Uterus (tissue), 4 donors: ENCODE data around the gene PCDHB13. TPM values are rescaled to one million over a fixed set of nuclear protein-coding genes. Genes with fewer than 3 reads are reported as not detected.
A peak's percentile ranks its signal among the peaks of the same experiment; 100 is the strongest.
"Not testable (repeated sequence)": the region's sequence is repeated elsewhere in the genome, so short reads cannot be mapped to it uniquely, and the experiment has no call there.

Experiments
- DNase-seq, 2 donors: peaks; one replicate each; pipeline ENCODE4 v3.0.0-alpha.2; 2019 to 2020
- H3K27ac ChIP-seq, 2 donors: fragments of 200-600 bp; sonication (generic); 1 replicate in 1 of 2; 2 replicates in 1 of 2; pipeline ENCODE4 v1.5.1; 2016 to 2018
- H3K27me3 ChIP-seq, 2 donors: fragments of 200-600 bp; sonication (generic); one replicate each; pipeline ENCODE4 v1.5.1; 2018 to 2019; ENCODE audit warnings: control low read depth in 1 of 2
- H3K36me3 ChIP-seq, 2 donors: fragments of 200-600 bp; sonication (generic); one replicate each; pipeline ENCODE4 v1.5.1; 2019; ENCODE audit warnings: control low read depth in 1 of 2
- H3K4me1 ChIP-seq, 2 donors: fragments of 200-600 bp; sonication (generic); one replicate each; pipeline ENCODE4 v1.5.1; 2018 to 2019; ENCODE audit warnings: control low read depth in 1 of 2
- H3K4me3 ChIP-seq, 2 donors: fragments of 200-600 bp; sonication (generic); 1 replicate in 1 of 2; 2 replicates in 1 of 2; pipeline ENCODE4 v1.5.1; 2018 to 2019; ENCODE audit warnings: mild to moderate bottlenecking in 1 of 2
- H3K9me3 ChIP-seq, 2 donors: fragments of 200-600 bp; sonication (generic); one replicate each; pipeline ENCODE4 v1.5.1; 2019; ENCODE audit warnings: control low read depth in 1 of 2
- CTCF ChIP-seq, 4 experiments: fragments of 200-600 bp in 2 of 4; fragments of 450-650 bp in 2 of 4; sonication (generic) in 2 of 4; IDR thresholded peaks; one replicate each; pipeline ENCODE4 v1.5.1; 2016 to 2019; ENCODE audit warnings: antibody characterized with exemption in 4 of 4, mild to moderate bottlenecking in 2 of 4, moderate library complexity in 1 of 4
- POLR2A ChIP-seq, 2 donors: fragments of 450-650 bp; IDR thresholded peaks; one replicate each; pipeline ENCODE4 v1.6.1; 2016; ENCODE audit warnings: antibody characterized with exemption in 2 of 2, mild to moderate bottlenecking in 1 of 2, moderate library complexity in 1 of 2
- intact Hi-C: fragments of 100-400 bp; cut with DNase I; formaldehyde crosslinking; loops from one replicate; pipeline ENCODE4 v1.15.1; 2023; ENCODE audit warnings: low total_unique reads
- total RNA-seq, 4 donors: library from RNA; depleted of rRNA in 3 of 4; stranded (reverse); fragments of >200 nt in 3 of 4; gene quantifications; one replicate each; pipeline versions ENCODE4 v1.1.0 to v1.2.4, GENCODE V29; 2014 to 2023
- donor health status: DM: yes; HTN: yes; CAD: no.

PCDHB13 gene
- total RNA-seq, 4 donors from 2014 or later = 6.2 to 26.1 (median 8.5) TPM

GRCh38 chr5:141234109-141234667 is 20.5 kb downstream of the PCDHB13 start:
- peak in 2 of 4 experiments; percentile 8 for TF ChIP-seq CTCF (IDR thresholded peaks at IDR 0.05)
- TF ChIP-seq POLR2A (IDR thresholded peaks at IDR 0.05) = no peak
- no peak overlapping the region for H3K27ac ChIP-seq

GRCh38 chr5:141235922-141236321 is 22.2 kb downstream of the PCDHB13 start:
- intact Hi-C loops, H3K4me3 ChIP-seq, DNase-seq, H3K27ac ChIP-seq, H3K4me1 ChIP-seq, H3K36me3 ChIP-seq, H3K27me3 ChIP-seq: not testable (repeated sequence)
- H3K9me3 ChIP-seq = peaks cover 3 to 88% of the 10 kb centered on the region in 2 donors

More at GRCh38 chr5:141234109-141234667, 20.5 kb downstream of the PCDHB13 start:
- no peaks in the 10 kb centered on the region for H3K4me1 ChIP-seq
- intact Hi-C loops = no loop called here
- no peaks in the 10 kb centered on the region for H3K36me3 ChIP-seq
- H3K9me3 ChIP-seq = peaks cover 3 to 74% of the 10 kb centered on the region in 2 donors
- no peak for DNase-seq
- no peaks in the 10 kb centered on the region for H3K27me3 ChIP-seq
- peak overlapping the region; percentile 9 to 19 for H3K4me3 ChIP-seq

- H3K36me3 ChIP-seq = no peaks in the 10 kb centered on the region
- TF ChIP-seq POLR2A (IDR thresholded peaks at IDR 0.05) (no peak), CTCF (IDR thresholded peaks at IDR 0.05) (no peak)
- intact Hi-C loops = no loop called here
- H3K4me3 ChIP-seq = no peak overlapping the region
- H3K27ac ChIP-seq = no peak overlapping the region
- DNase-seq = no peak
- H3K27me3 ChIP-seq = no peaks in the 10 kb centered on the region
- H3K4me1 ChIP-seq = no peaks in the 10 kb centered on the region
- peaks cover 0 to 91% of the 10 kb centered on the region in 2 donors for H3K9me3 ChIP-seq
Measured at GRCh38 chr5:141236516-141237313, 23.0 kb downstream of the PCDHB13 start.

GRCh38 chr5:141241496-141241895 is 27.8 kb downstream of the PCDHB13 start:
- H3K9me3 ChIP-seq = peaks cover 0 to 86% of the 10 kb centered on the region in 2 donors
- H3K36me3 ChIP-seq = no peaks in the 10 kb centered on the region
- no peak overlapping the region for H3K27ac ChIP-seq
- TF ChIP-seq CTCF (IDR thresholded peaks at IDR 0.05) (no peak), POLR2A (IDR thresholded peaks at IDR 0.05) (no peak)
- intact Hi-C loops = no loop called here
- H3K4me3 ChIP-seq = no peak overlapping the region
- H3K27me3 ChIP-seq = no peaks in the 10 kb centered on the region
- no peaks in the 10 kb centered on the region for H3K4me1 ChIP-seq
- no peak for DNase-seq

GRCh38 chr5:141245250-141245717 is 31.6 kb downstream of the PCDHB13 start, which contains the start of gene PCDHB15:
PCDHB15 (plus strand) TSS chr5:141245395; CDS start chr5:141245579, 184 bp downstream.
- H3K36me3 ChIP-seq = no peaks in the 10 kb centered on the region
- TF ChIP-seq CTCF (IDR thresholded peaks at IDR 0.05) = peak in 3 of 4 experiments; percentile 11 to 31 (median 12)
- TF ChIP-seq POLR2A (IDR thresholded peaks at IDR 0.05) = no peak
- no peak within 1 kb of the TSS for H3K27ac ChIP-seq
- H3K9me3 ChIP-seq = peaks cover 0 to 91% of the 10 kb centered on the region in 2 donors
- peak; percentile 19 to 36 for DNase-seq
- H3K4me1 ChIP-seq = no peaks in the 10 kb centered on the region
- H3K4me3 ChIP-seq = peak within 1 kb of the TSS in 1 of 2 donors; percentile 16
- intact Hi-C loops = no loop called here
- no peaks in the 10 kb centered on the region for H3K27me3 ChIP-seq

GRCh38 chr5:141246971-141247370 is 33.3 kb downstream of the PCDHB13 start:
- H3K4me3 ChIP-seq, H3K27ac ChIP-seq, H3K27me3 ChIP-seq, H3K36me3 ChIP-seq, H3K4me1 ChIP-seq, DNase-seq, intact Hi-C loops: not testable (repeated sequence)
- peaks cover 0 to 90% of the 10 kb centered on the region in 2 donors for H3K9me3 ChIP-seq

- DNase-seq, H3K4me1 ChIP-seq, H3K36me3 ChIP-seq, H3K4me3 ChIP-seq, intact Hi-C loops, H3K27me3 ChIP-seq, H3K27ac ChIP-seq: not testable (repeated sequence)
- H3K9me3 ChIP-seq = peaks cover 0 to 92% of the 10 kb centered on the region in 2 donors
Measured at GRCh38 chr5:141247434-141247833, 33.7 kb downstream of the PCDHB13 start.
